HG02970 (cell line): Measurements from ENCODE around the gene PARD3B.
"Not testable (repeated sequence)": the region's sequence is repeated elsewhere in the genome, so short reads cannot be mapped to it uniquely, and the experiment has no call there.

ENCODE experiments used
- ATAC-seq: cut with Tn5 transposase; IDR thresholded peaks from one replicate; pipeline ENCODE4 v1.9.1; 2021; ENCODE audit warnings: mild to moderate bottlenecking, moderate library complexity, moderate number of reproducible peaks; ENCODE audit not compliant: unreplicated experiment, low FRiP score

PARD3B gene

DNA sequence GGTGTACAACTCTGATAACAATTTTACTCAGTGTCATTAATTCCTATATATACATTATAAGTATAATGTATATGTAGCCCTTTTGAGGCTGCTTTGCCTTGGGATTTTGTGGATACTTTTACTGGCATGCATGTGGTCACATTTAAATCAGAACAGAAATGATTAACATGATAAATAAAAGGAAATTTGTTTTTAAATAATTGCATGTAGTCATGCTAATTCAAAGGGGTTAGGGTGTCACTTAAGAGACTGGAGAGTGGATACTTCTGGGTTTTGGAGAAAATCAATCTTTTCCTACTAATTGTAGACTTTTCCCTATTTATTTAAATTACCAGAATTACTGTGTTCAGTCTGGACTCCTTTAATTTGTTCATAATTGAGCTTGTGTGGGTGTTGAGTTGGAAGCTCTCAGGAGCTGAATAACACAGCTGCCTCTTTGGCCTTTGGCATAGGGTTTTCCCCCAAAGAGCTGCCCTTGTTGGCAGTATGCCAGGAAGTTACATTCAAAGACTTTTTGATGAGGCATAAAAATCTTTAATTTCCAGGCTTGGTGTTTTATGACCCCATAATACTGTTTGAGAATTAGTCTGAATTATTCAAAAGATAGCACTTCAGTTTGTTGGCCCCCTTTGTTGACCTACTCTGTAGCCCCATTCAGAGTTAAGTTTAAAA, 652.3 kb downstream of the PARD3B start:
- no peak for ATAC-seq

DNA sequence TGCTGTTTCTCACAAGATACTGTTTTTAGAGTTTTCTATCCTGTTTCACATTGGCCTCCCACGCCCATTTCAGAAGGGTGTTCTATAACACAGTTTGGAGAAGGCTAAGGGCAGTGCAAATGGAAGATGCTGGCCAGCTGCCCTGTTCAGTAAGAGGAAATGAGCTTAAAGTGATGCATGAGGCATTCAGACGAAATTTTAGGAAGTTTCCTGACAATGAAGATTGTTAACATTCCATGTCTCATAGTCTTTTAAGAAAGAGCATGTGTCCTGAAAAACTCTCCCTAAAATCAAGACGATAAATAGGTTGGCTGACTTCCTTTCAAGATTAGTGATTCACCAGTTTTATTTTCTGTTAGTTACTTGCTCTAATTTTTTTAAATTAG, 652.9 kb downstream of the PARD3B start:
- no peak for ATAC-seq

DNA sequence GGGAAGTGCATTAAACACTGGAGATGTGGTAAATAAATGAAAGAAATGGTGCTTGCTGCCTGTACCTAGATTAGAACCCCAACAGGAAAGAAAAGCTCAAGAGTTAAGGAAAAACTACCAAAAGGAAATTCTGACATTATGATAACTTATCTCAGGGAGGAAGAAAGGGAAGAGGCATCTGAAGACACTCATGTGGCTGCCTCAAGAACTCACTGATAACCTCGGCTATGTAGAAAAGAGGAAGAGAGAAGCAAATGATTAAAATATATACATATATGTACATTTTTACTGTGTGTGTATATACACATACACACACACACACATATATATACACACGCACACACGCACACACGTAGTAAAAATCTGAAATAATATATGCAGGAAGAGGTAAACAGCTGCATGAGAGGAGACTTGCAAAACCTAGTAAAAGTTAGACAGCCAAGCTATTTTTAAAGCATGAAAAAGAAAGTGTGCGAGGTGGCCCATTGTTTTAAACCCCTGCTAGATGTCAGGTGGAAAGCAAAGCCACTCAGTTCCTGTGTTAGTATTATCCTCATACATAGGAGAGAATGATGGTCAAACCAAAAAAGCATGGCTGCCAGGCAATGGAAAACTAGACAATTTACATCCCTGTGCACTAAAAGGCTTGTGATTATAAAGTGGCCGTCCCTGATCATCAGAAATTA, 654.0 kb downstream of the PARD3B start:
- ATAC-seq, result no peak

DNA sequence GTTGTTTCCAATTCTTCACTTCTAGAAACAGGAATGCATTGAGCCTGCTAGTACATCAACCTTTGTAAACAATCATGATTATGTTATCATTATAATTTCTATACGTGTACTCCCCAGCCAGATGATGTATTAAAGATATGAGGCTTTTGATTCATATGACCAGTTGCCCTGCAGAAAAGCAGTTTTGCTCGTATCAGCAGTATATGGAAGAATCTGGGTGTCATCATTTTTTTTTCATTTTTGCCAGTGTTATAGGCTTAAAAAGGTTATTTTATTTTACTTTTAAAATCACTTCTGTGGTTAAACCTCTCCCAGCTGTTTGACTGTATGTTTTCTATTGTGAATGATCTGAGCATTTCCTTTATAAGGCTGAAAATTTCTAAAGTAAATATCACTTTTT, 665.2 kb downstream of the PARD3B start:
- no peak for ATAC-seq

DNA sequence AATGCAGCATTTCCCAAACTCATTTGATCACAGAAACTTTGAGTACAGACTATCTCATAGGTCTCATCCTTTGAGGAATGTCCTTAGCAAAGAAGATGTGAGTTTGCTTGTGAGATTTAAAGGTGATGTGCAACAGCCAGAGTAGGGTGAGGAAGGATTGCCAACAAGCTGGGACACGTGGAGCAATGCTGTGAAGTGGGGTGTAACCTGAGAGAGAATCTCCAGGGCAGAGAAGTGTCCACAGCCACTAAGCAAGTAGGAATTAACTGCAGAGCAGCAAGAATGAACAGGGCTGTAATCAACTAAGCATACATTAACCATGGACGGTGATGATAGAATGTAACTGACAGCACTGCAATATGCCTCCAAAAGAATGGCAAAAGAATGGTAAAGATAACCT, 667.1 kb downstream of the PARD3B start:
- no peak for ATAC-seq

DNA sequence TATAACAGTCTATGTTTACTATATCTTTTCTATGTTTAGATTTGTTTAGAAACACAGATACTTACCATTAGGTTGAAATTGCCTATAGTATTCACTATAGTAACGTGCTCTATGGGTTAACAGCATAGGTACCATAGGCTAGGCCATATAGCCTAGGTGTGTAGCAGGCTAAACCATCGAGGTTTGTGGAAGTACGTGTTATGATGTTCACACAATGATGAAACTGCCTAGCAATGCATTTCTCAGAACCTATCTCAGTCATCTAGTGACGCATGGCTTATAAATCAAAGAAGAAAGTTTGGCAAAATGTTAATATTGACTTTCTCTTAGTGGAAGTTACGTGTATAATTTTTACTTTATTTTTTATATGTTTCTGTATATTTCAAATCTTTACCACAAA, 670.8 kb downstream of the PARD3B start:
- no peak for ATAC-seq

DNA sequence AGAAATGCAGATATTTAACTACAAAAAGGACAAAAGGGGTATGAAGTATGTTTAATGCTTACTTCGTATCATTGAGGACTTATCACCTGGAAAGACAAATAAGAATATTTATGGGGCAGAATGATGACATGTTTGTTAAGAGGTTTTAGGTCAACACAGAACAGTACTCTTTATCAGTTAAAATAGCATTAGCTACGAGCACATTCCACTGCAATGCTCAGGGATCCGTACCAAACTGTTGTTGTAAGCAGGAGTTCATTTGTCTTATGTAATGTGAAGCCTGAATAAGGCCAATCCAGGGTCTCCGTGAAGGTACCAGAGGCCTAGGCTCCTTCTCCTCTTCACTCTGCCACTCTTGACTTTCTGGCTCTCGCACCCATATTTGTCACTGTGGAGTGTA, 671.3 kb downstream of the PARD3B start:
- ATAC-seq, result no peak

DNA sequence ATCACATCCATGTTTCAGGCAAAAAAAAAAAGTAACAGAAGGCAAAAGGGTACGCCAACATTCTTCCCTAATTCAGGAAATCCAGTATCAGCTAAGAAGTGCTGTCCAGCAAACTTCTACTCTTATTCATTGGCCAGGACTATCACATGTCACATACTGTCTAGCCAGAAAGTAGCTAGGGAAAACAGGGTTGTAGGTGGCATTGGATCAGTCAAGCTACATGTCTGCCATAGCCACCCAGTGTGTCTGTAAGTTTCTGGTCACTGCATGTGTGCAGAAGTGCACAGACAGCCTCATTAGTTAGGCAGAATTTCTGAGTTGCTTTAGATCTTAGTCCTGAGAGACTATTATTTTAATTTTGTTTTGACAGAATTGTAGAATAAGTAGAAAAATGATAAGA, 671.7 kb downstream of the PARD3B start:
- ATAC-seq, result no peak

DNA sequence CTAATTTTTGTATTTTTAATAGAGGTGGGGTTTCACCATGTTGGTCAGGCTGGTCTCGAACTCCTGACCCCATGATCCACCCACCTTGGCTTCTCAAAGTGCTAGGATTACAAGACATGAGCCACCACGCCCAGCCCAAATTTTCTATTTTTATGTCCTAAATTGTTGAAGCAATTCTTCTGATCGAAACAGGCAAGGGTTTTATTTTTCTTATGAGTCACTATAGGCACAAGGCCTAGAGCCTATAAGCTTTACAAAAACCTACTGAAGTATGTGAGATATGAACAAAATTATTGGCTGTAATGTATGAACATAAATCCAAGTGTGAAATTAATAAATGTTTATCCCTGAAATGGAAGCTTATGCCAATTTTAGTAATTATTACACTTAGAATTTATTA, 672.8 kb downstream of the PARD3B start:
- ATAC-seq, result no peak

DNA sequence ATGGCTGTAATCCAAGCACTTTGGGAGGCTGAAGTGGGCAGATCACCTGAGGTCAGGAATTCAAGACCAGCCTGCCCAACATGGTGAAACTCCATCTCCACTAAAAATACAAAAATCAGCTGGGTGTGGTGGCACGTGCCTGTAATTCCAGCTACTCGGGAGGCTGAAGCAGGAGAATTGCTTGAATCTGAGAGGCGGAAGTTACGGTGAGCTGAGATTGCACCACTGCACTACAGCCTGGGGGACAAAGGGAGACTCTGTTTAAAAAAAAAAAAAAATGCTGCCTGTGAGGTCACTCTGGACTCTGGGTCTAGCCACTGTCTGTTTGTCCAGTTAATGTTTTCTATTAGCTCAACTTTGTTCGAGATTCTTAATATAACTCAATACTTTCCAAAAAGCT, 673.5 kb downstream of the PARD3B start:
- not testable (repeated sequence) for ATAC-seq

DNA sequence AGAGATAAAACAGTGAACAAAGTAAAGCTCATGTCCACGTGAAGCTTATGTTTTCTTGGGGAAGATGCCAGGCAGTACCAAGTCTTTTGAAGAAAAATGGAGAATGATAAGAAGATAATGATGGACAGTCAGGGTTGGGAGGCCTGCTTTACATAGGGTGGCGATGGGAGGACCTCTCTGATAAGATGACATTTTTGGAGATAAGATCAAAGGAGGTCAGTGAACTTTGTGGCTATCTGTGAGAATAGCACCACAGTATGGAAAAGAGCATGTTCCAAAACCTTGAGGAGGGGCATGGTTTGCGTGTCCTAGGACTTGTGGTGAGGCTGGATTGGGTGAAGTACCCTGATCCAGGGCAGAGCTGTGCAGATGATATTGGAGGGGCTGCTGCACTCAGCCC, 675.3 kb downstream of the PARD3B start:
- ATAC-seq, result no peak

DNA sequence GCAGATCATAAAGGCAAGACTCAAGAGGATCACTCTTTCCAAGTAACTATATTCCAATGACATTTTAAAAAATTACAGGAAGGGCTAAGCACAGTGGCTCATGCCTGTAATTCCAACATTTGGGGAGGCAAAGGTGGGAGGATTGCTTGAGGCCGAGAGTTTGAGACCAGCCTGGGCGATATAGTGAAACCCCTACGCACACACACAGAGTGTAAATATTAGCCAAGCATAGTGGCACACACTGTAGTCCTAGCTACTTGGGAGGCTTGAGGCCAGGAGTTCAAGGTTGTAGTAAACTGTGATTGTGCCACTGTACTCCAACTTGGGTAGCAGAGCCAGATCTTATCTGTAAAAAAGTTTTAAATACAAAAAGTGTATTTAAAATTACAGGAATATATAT, 686.8 kb downstream of the PARD3B start:
- no peak for ATAC-seq

DNA sequence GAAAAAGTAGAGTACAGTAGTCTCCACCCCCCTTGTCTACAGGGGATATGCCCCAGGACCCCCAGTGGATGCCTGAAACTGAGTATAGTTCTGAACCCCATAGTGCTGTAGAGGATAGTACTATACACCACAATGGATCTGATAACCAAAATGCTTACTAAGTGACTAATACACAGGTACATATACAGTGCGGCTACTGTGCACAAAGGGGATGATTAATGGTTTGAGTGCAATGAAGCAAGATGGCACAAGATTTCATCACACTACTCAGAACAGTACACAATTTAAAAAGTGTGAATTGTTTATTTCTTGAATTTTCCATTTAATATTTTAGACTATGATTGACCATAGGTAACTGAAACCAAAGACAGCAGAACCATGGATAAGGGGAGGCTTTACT, 690.2 kb downstream of the PARD3B start:
- no peak for ATAC-seq

DNA sequence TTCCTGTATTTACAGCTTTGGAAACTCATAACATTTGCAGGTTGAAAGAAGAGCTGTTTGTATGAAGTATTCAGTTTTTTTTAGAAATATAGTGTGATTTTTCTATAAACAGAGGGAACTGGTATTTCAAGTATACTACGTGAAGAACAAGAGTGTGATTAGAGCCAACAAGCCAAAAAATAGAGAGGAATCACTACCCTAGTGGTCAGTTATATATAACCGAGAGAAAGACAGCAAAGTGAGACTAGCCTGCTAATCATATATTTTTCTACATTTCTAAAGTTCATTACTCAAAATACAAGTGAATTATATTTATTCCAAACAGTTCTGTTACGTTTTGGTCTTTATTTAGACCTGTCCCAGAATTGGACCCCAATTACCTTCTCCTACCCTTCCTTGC, 692.2 kb downstream of the PARD3B start:
- ATAC-seq, result no peak

DNA sequence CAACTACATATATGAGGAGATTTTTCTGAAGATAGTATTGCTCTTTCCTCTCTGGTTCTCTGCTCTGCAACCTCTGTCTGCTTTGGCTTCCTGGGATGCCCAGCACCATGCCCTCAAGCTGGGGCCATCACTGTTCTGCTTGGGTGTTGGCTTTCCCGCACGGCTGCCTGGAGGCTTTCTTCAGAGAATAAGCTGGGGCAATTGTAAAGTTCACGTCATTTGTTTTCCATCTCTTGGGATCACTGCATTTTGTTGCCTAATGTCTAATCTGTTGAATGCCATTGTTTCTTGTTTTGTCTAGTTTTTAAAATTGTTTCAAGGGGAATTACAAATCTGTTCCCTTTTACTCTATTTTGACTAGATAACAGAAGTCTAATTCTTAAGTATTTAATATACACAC, 699.7 kb downstream of the PARD3B start:
- ATAC-seq, result no peak

DNA sequence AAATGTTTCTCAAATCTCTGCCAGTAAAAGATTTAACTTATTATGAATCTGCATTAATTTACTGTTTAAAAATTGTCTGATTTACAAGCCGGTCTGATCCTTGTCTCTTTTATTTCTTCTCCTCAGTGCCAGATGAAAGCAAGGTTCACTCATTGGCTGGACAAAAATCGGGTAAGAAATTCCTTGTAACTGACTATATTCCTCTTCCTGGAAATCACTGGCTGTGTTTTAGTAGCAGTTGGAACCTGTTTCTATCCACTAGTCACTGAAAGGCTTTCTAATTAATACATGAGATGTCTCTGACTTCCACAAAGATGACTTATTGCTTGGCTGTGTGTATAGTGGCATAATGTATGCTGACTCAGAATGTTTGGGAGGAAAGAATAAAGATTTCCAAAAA, 700.4 kb downstream of the PARD3B start:
- ATAC-seq, result no peak

DNA sequence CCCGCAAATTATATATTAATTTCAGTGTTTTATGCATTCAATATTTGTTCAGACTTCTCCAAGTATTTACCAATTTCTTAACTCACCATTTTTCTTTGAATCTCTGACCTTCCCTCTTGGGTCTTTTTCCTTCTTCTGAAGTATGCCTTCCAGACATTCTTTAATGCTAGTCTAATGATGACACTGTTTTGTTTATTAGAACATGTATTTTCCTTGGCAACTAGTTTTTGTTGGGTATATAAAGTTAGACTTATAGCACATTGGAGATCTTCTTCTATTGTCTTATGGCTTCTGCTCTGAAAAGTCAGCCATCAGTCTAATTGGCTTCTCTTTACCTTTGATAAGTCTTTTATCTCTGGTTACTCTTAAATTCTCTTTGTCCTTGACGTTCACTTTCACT, 713.8 kb downstream of the PARD3B start:
- ATAC-seq, result no peak

DNA sequence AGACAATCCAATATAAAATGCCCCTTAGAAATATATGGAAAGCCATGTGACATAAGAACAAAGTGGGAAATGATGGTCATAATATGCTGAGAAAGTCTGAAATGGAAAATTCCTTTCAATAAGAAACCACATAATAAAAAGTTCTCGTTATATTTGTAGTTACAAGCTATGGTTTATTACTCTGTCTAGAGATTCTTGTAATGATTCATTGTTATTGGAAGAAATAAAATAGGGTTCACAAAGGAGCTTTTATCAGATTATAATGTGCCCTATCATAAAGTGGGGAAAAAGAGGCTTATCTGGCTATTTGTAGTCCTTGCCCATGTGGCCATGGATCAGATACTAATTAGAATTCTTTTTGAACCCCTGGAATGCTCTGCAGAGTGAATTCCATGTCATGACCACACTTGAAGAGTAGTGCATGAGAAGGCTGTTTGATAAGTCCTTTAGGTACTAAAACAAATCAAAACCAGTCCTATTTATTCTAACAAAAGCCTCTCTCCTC, 716.3 kb downstream of the PARD3B start:
- no peak for ATAC-seq

DNA sequence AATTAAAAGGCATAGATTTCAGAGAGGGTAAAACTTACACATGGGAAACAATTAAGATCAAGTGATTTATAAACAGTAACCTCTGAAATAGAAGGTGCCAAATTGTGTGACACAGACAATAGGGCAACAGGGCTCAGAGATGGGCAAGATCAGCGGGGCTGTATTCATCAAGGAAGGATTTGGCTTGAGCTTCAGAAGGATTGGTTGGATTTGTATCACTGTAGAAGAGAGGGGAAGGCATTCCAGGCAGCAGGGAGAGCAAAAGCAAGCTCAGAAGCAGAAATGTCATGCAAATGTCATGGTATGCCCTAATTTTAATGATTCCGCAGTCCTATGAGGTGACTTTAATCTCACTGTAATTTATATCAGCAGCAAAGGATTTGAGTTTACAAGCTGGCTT, 722.0 kb downstream of the PARD3B start:
- no peak for ATAC-seq

DNA sequence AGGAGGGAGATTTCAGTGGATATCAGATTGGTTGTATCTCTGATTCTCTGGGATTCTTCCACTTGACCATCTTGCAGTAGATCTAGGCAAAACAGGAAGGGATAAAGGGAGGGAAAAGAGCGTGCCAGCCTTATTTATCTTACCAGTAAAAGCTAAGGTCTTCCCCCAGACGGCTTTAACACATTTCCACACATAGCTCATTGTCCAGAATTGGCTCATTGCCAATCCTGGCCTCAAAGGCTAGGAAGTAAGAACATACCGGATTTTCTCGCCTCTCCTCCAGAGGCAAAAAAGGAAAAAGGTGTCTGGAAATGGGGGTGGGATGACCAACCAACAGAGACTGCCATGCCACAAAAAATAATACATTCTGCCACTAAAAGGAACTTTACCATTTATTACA, 725.4 kb downstream of the PARD3B start:
- ATAC-seq, result no peak

DNA sequence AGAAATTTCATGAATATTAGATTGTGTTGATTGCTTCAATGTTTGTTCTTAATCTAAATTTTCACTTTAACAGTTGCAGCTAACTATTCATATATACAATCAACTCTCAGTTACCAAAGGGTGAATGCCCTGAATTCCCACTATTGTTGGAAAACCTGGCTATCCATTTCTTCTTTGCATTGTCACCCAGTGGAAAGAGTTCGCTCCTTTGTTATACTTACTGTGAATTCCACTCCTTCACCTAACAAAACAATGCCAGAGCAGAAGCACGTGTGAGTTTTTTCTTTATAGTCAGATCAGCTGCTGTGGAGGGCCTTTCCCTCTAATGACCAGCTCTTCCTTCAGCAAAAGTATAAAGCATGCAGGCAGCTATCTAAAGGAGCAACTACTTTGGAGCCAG, 727.9 kb downstream of the PARD3B start:
- ATAC-seq, result no peak

DNA sequence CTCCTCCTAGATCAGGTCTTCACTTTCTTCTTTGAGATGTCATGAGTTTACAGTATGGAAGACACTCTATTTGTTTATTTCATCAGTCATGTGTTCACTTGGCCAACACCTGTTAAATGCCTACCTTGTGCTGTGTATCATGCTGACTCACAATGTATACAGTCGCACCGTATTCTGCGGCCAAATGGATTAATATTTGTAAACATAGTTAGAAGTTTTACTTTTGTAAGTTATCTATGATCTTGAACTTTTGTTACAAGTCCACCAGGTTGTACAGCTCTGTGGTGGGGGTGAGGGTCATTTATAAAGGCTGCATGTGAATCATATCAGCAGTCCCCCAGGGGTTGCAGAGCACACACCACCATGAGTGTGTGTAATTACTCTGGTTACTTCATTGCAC, 728.4 kb downstream of the PARD3B start:
- ATAC-seq, result no peak
